Activated CD4-positive, alpha-beta memory T cell treated with anti-CD3 and anti-CD28 coated beads, Interleukin-2, amount 10 ng/mL, durations not matched to agents 7 days and 5 days (primary cell): ENCODE data around the gene CCNY. TPM values are rescaled to one million over a fixed set of nuclear protein-coding genes. Genes with fewer than 3 reads are reported as not detected.
A peak's percentile ranks its signal among the peaks of the same experiment; 100 is the strongest.
"Not testable (repeated sequence)": the region's sequence is repeated elsewhere in the genome, so short reads cannot be mapped to it uniquely, and the experiment has no call there.

Source experiments
- CTCF ChIA-PET: fragments of 350-600 bp; sonication (Branson Sonifier 250); formaldehyde crosslinking; loops from one replicate; lab custom pipeline; 2021; ENCODE audit warnings: antibody characterized with exemption, inconsistent platforms; lab: Charles Lee
- POLR2A ChIA-PET: fragments of 350-600 bp; sonication (Branson Sonifier 250); formaldehyde crosslinking; loops from one replicate; lab custom pipeline; 2021; ENCODE audit warnings: antibody characterized with exemption; lab: Charles Lee
- DNase-seq: peaks from one replicate; pipeline ENCODE4 v3.0.0-alpha.2; 2020
- H3K27ac Mint-ChIP-seq: one replicate; pipeline ENCODE4 v1.8.0; 2021; ENCODE audit warnings: mild to moderate bottlenecking, mixed read lengths
- H3K27me3 Mint-ChIP-seq: one replicate; pipeline ENCODE4 v1.8.0; 2021; ENCODE audit warnings: mixed read lengths
- H3K36me3 Mint-ChIP-seq: one replicate; pipeline ENCODE4 v1.8.0; 2021; ENCODE audit warnings: low read depth, mixed read lengths
- H3K4me1 Mint-ChIP-seq: one replicate; pipeline ENCODE4 v1.8.0; 2021; ENCODE audit warnings: mixed read lengths
- H3K4me3 Mint-ChIP-seq: one replicate; pipeline ENCODE4 v1.8.0; 2021; ENCODE audit warnings: mild to moderate bottlenecking, mixed read lengths
- H3K9me3 Mint-ChIP-seq: one replicate; pipeline ENCODE4 v1.8.0; 2021; ENCODE audit warnings: mixed read lengths
- total RNA-seq, 2 experiments: library from RNA; stranded (reverse); gene quantifications; one replicate each; pipeline ENCODE4 v1.2.3, GENCODE V29; 2021

Gene CCNY
- total RNA-seq, 2 experiments from 2014 or later: 49.3 to 56.7 TPM

DNA sequence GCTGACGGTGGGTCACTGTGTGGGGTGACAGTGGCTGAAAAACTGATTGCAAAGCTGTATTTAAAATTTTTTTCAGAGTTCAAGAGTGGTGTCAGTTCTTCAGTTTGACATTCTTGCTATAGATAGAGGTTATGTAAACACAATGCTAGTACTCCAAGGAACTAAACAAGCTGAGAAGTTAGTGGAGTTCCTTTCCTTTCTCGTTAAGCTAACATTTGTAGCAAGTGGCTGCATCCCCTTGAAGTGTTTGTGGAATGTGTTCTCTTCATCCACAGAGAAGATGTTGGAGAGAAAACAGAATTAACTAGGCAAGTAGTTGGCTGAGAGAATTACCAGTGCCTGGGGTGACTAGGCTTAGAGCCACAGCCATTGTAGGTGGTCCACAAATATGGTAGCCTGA, 15.8 kb downstream of the CCNY start:
- ChIA-PET CTCF (interaction anchor here (6.0 kb wide), 1 partner anchor 10 kb away, joined by 26 read pairs; no protein-coding TSS in a partner anchor), POLR2A (interaction anchor here (1.0 to 2.5 kb wide), 3 partner anchors 11 to 22 kb away, joined by 3 to 11 read pairs (median 3); no protein-coding TSS in a partner anchor)
- Mint-ChIP-seq H3K36me3 (peaks cover 5% of the 10 kb centered on the region), H3K9me3 (no peaks in the 10 kb centered on the region), H3K4me3 (no peak overlapping the region), H3K4me1 (peaks cover 62% of the 10 kb centered on the region), H3K27ac (no peak overlapping the region), H3K27me3 (no peaks in the 10 kb centered on the region)
- DNase-seq: no peak

DNA sequence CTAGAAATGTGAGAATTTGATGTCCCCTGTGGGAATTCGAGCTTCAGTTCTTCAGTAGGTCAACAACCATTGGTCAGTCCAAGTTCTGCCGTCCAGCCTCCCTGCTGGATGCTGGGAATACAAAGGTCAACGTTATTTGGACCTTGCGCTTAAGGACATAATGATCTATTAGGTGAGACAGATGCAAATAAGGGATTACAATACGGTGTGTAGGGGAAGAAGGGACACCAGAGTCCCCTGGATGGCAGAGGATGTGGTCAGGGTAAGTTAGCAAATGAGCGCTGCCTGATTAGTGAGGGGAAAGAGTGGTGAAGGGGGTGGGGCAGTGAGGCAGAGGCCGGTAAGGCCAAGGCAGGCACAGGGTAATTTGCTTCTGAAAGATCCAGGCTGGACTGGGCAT, 16.2 kb downstream of the CCNY start:
- ChIA-PET CTCF (interaction anchor here (6.0 kb wide), 1 partner anchor 10 kb away, joined by 26 read pairs; no protein-coding TSS in a partner anchor), POLR2A (no interaction called here)
- peaks cover 5% of the 10 kb centered on the region for H3K36me3 Mint-ChIP-seq
- no peak overlapping the region for H3K4me3 Mint-ChIP-seq
- DNase-seq: peak; percentile 50
- peaks cover 66% of the 10 kb centered on the region for H3K4me1 Mint-ChIP-seq
- no peak overlapping the region for H3K27ac Mint-ChIP-seq
- no peaks in the 10 kb centered on the region for H3K27me3 Mint-ChIP-seq
- no peaks in the 10 kb centered on the region for H3K9me3 Mint-ChIP-seq

DNA sequence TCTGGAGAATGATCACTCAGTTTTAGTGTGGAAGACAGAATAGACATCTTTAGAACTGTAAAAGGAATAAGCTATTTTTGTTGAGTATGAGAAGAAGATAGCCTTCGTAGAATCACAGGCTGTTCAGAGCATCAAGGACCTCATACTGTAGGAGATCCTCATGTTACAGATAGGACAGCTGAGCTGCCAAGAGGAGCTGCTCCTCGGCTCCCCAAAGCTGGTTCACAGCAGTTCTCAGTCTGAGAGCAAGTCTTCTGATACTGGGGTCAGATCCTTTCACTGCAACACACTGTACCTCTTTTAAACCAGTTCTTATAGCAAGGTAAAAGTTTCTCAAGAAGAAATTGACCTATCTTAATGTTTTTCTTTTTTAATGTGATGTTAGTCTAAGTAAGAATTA, 17.1 kb downstream of the CCNY start:
- peaks cover 5% of the 10 kb centered on the region for H3K36me3 Mint-ChIP-seq
- H3K4me1 Mint-ChIP-seq: peaks cover 71% of the 10 kb centered on the region
- no peak overlapping the region for H3K27ac Mint-ChIP-seq
- no peaks in the 10 kb centered on the region for H3K9me3 Mint-ChIP-seq
- no peaks in the 10 kb centered on the region for H3K27me3 Mint-ChIP-seq
- no peak overlapping the region for H3K4me3 Mint-ChIP-seq
- no peak for DNase-seq
- ChIA-PET CTCF (interaction anchor here (0.7 to 6.0 kb wide), 2 partner anchors 11 to 76 kb away, joined by 3 to 26 read pairs; no protein-coding TSS in a partner anchor), POLR2A (interaction anchor here (1.4 kb wide), 1 partner anchor 12 kb away, joined by 3 read pairs; no protein-coding TSS in a partner anchor)

DNA sequence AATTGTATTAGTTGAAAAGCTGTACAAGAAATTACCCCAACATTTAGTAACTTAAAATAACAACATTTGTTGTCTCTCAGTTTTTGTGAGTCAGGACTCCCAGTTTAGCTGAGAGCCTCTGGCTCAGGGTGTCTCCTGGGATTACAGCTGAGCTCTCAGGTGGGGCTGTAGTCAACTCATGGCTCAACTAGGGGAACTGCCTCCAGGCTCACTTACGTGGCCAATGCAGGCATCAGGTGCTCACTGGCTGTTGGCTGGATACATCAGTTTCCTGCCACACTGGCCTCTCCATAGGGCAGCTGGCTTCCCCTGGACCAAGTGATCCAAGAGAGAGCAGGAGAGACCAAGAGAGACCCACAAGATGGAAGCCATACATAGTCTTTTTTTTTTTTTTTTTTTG, 17.5 kb downstream of the CCNY start:
- Mint-ChIP-seq H3K9me3 (no peaks in the 10 kb centered on the region), H3K36me3 (peaks cover 5% of the 10 kb centered on the region), H3K4me1 (peaks cover 69% of the 10 kb centered on the region), H3K4me3 (no peak overlapping the region), H3K27ac (no peak overlapping the region), H3K27me3 (no peaks in the 10 kb centered on the region)
- POLR2A ChIA-PET: interaction anchor here (1.4 kb wide), 1 partner anchor 13 kb away, joined by 3 read pairs; no protein-coding TSS in a partner anchor
- CTCF ChIA-PET: interaction anchor here (0.7 to 6.0 kb wide), 2 partner anchors 12 to 35 kb away, joined by 3 to 26 read pairs; no protein-coding TSS in a partner anchor
- no peak for DNase-seq

DNA sequence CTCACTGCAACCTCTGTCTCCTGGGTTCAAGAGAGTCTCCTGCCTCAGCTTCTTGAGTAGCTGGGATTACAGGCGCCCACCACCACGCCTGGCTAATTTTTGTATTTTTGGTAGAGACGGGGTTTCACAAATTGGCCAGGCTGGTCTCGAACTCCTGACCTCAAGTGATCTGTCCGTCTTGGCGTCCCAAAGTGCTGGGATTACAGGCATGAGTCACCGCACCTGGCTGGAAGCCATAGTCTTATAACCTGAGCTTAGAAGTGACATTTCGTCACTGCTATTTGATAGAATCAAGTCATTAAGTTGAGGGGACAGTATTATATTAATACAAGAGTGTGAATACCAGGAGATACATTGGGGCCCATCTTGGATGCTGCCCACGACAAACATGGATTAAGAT, 17.9 kb downstream of the CCNY start:
- POLR2A ChIA-PET: interaction anchor here (1.4 kb wide), 1 partner anchor 13 kb away, joined by 3 read pairs; no protein-coding TSS in a partner anchor
- not testable (repeated sequence) for H3K36me3 Mint-ChIP-seq, H3K27me3 Mint-ChIP-seq, H3K4me3 Mint-ChIP-seq, H3K9me3 Mint-ChIP-seq, DNase-seq, H3K27ac Mint-ChIP-seq
- CTCF ChIA-PET: interaction anchor here (0.7 to 6.0 kb wide), 2 partner anchors 12 to 36 kb away, joined by 3 to 26 read pairs; no protein-coding TSS in a partner anchor
- peaks cover 64% of the 10 kb centered on the region for H3K4me1 Mint-ChIP-seq

DNA sequence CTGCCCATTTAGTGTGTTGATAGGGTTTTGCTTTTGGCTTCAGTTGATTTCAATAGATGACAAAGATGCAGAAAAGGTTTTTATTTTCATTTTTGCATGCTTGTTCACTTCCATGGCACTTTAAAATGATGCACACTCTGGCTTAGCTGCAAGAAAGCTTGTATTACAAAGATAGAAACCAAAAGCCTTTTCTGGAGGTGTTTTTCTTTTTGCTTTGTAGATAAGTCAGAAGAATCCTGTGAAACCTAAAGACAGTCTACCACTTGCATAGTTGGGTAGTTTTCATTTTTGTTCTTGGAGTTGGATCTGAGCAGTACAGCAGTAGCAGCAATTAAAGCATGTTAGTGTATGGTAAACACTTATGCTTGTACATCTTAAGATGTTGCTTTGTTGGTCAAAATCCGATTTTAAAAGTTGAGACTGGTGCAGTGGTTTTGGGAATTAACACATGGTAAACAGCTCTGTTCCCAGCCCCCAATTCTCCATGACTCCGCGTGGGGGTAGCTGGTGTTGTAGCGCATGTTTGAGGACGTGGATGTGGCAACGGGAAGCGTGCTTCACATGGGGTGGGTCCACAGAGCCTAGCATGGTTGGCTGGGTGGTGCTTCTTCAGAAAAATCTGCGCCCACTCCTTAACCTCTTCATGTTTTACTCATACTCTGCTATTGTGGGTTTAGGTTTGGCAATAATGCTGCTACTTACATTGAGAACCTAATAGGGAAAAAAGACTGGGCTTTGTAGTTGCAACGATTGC, 19.8 kb downstream of the CCNY start:
- Mint-ChIP-seq H3K36me3 (peaks cover 5% of the 10 kb centered on the region), H3K4me1 (peaks cover 57% of the 10 kb centered on the region), H3K27me3 (no peaks in the 10 kb centered on the region), H3K4me3 (peak overlapping the region; percentile 44), H3K27ac (peak overlapping the region; percentile 74), H3K9me3 (no peaks in the 10 kb centered on the region)
- DNase-seq: peak; percentile 28
- ChIA-PET CTCF (interaction anchor here (1.0 to 6.0 kb wide), 2 partner anchors 9 to 14 kb away, joined by 3 to 26 read pairs; no protein-coding TSS in a partner anchor), POLR2A (interaction anchor here (0.9 to 1.2 kb wide), 4 partner anchors 9 to 20 kb away, joined by 3 to 4 read pairs (median 4); partner anchors contain the start of gene CCNY)

DNA sequence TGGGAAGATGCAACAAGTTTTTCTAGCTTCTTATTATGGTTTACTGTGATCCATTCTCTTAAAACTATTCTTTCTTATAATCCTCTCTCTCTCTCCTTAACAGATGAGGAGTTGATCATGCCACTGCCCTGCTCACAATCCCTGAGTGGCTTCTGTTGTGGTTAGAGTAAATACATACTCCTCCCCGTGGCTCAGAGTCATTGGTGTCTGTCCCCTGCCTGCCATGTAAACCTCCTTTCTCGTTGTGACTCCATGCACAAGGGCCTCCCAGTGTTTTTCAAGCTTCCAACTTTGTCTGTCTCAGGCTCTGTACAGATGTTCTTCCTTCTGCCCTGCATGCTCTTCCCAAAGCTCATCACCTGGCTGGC, 20.4 kb downstream of the CCNY start:
- peaks cover 54% of the 10 kb centered on the region for H3K4me1 Mint-ChIP-seq
- H3K27ac Mint-ChIP-seq: peak overlapping the region; percentile 74
- no peaks in the 10 kb centered on the region for H3K27me3 Mint-ChIP-seq
- ChIA-PET CTCF (interaction anchor here (1.0 to 6.0 kb wide), 2 partner anchors 8 to 15 kb away, joined by 3 to 26 read pairs; no protein-coding TSS in a partner anchor), POLR2A (interaction anchor here (0.9 to 1.2 kb wide), 3 partner anchors 9 to 21 kb away, joined by 3 to 4 read pairs (median 4); partner anchors contain the start of gene CCNY)
- peaks cover 5% of the 10 kb centered on the region for H3K36me3 Mint-ChIP-seq
- peak; percentile 24 for DNase-seq
- H3K9me3 Mint-ChIP-seq: no peaks in the 10 kb centered on the region
- H3K4me3 Mint-ChIP-seq: peak overlapping the region; percentile 44

DNA sequence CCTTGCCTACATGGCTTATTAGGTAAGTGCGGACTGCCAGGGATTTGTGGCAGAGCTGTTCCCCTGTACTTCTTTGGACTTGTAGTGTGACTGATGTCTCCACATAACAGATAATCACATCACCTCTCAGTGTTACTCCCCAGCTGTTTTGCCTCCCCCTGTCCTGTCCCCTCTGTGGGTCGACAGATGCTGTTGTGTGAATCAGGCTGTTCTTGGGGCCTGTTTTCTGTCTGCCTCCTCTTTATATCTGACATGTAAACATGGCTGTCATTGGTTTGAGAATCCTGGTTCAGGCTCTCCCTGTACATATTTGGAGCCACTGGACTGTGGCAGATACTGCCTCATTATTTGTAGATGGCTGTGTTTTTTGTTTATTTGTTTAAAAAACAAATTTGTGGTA, 22.7 kb downstream of the CCNY start:
- Mint-ChIP-seq H3K27ac (no peak overlapping the region), H3K9me3 (no peaks in the 10 kb centered on the region), H3K36me3 (peaks cover 5% of the 10 kb centered on the region), H3K4me3 (no peak overlapping the region), H3K4me1 (peaks cover 36% of the 10 kb centered on the region), H3K27me3 (no peaks in the 10 kb centered on the region)
- no peak for DNase-seq
- ChIA-PET CTCF (no interaction called here), POLR2A (no interaction called here)

DNA sequence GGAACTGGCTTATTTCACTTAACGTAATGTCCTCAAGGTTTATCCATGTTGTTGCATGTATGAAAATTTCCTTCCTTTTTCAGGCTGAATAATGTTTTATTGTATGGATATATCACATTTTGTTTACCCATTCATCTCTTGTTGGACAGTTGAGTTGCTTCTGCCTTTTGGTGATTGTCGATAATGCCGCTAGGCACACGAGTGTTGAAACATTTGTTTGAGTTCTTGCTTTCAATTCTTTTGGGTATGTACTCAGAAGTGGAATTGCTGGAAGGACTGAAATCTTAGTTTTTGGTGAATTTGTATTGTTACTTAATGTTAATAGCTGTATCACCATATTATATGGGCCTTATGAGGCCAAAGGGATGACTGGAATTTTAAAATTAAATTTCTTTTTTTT, 23.6 kb downstream of the CCNY start:
- H3K9me3 Mint-ChIP-seq: no peaks in the 10 kb centered on the region
- ChIA-PET CTCF (no interaction called here), POLR2A (no interaction called here)
- peaks cover 33% of the 10 kb centered on the region for H3K4me1 Mint-ChIP-seq
- H3K36me3 Mint-ChIP-seq: peaks cover 5% of the 10 kb centered on the region
- no peak overlapping the region for H3K27ac Mint-ChIP-seq
- DNase-seq: no peak
- H3K27me3 Mint-ChIP-seq: no peaks in the 10 kb centered on the region
- H3K4me3 Mint-ChIP-seq: no peak overlapping the region

DNA sequence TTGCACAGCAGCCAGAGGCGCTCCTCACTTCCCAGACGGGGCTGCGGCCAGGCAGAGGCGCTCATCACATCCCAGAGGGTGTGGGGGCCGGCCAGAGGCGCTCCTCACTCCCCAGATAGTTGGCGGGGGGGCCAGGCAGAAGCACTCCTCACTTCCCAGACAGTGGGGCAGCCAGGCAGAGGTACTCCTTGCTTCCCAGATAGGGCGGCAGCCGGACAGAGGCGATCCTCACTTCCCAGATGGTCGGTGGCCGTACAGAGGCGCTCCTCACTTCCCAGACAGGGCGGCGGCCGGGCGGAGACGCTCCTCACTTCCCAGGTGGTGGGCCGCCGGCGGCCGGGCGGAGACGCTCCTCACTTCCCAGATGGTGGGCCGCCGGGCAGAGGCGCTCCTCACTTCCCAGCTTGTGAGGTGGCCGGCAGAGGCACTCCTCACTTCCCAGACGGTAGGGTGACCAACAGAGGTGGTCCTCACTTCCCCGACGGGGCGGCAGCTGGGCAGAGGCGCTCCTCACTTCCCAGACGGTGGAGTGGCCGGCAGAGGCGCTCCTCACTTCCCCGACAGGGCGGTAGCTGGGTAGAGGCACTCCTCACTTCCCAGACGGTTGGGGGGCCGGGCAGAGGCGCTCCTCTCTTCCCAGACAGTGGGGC, 26.5 kb downstream of the CCNY start:
- Mint-ChIP-seq H3K27me3 (no peaks in the 10 kb centered on the region), H3K4me1 (peaks cover 9% of the 10 kb centered on the region), H3K36me3 (peaks cover 5% of the 10 kb centered on the region), H3K4me3 (no peak overlapping the region), H3K9me3 (no peaks in the 10 kb centered on the region), H3K27ac (no peak overlapping the region)
- no peak for DNase-seq
- ChIA-PET CTCF (no interaction called here), POLR2A (no interaction called here)

DNA sequence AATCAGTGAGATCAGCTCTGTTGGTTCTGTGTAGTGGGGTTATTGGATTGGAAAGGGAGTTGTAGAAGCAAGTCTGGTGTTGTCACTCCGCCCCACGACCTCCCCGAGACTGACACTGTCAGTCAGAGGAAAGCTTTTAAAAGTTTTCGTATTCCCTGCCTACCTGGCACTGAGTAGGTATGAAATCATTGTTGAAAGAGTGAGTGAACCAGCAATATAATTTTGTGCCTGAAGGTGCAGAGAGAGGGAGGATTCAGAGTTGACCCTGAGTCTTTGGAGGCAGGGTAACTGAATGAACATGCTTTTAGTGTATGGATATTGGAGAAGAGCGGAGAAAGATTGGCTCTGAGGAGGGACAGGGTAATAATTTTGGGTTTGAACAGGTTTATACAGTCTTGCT, 27.3 kb downstream of the CCNY start:
- Mint-ChIP-seq H3K4me1 (peaks cover 7% of the 10 kb centered on the region), H3K9me3 (no peaks in the 10 kb centered on the region), H3K36me3 (peaks cover 5% of the 10 kb centered on the region), H3K27me3 (no peaks in the 10 kb centered on the region), H3K4me3 (no peak overlapping the region), H3K27ac (no peak overlapping the region)
- ChIA-PET POLR2A (no interaction called here), CTCF (no interaction called here)
- no peak for DNase-seq

DNA sequence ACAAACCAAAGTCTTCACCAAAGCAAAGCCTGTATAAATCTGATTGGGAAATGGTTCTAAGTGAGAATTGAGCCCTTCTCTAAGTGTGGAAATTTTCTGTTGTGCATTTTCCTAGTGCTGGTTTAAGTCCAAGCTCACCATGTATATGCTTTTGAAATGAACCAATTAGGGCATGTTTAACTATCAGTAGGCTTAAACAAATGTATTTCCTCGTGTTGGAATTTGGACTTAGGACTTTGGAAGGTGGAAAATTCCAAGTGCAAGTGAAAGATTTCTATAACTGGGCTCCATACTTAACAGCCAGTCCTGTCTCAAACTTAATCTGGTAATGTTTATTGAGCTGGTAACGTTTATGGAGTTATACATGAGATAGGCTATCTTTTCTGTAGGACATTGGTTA, 28.5 kb downstream of the CCNY start:
- H3K9me3 Mint-ChIP-seq: no peaks in the 10 kb centered on the region
- peaks cover 1% of the 10 kb centered on the region for H3K36me3 Mint-ChIP-seq
- no peak overlapping the region for H3K27ac Mint-ChIP-seq
- no peak overlapping the region for H3K4me3 Mint-ChIP-seq
- POLR2A ChIA-PET: interaction anchor here (1.0 kb wide), 1 partner anchor 8 kb away, joined by 4 read pairs; no protein-coding TSS in a partner anchor
- CTCF ChIA-PET: interaction anchor here (1.3 kb wide), 1 partner anchor 8 kb away, joined by 3 read pairs; no protein-coding TSS in a partner anchor
- H3K27me3 Mint-ChIP-seq: no peaks in the 10 kb centered on the region
- H3K4me1 Mint-ChIP-seq: peaks cover 10% of the 10 kb centered on the region
- no peak for DNase-seq
